GM21528 (cell line): ENCODE results near the gene ZBTB7A.

ENCODE experiments used
- ATAC-seq: cut with Tn5 transposase; IDR thresholded peaks from one replicate; pipeline ENCODE4 v1.9.1; 2021; ENCODE audit warnings: mild to moderate bottlenecking, moderate library complexity; ENCODE audit not compliant: unreplicated experiment, low FRiP score

ZBTB7A gene

GRCh38 chr19:4069331-4069959 is 2.7 kb upstream of the ZBTB7A start:
- ATAC-seq: no peak

- no peak for ATAC-seq
Observed at GRCh38 chr19:4068047-4068966, 1.6 kb upstream of the ZBTB7A start.

- no peak for ATAC-seq
Observed at GRCh38 chr19:4067396-4068046, 822 bp upstream of the ZBTB7A start.

GRCh38 chr19:4066176-4066606 is 508 bp downstream of the ZBTB7A start:
- no peak for ATAC-seq

- peak; percentile 64 for ATAC-seq
Observed at GRCh38 chr19:4065430-4066175, 1.1 kb downstream of the ZBTB7A start.

- no peak for ATAC-seq
Observed at GRCh38 chr19:4064496-4065260, 2.0 kb downstream of the ZBTB7A start.

- ATAC-seq: no peak
Observed at GRCh38 chr19:4064149-4064495, 2.6 kb downstream of the ZBTB7A start.

GRCh38 chr19:4063369-4064148 is 3.1 kb downstream of the ZBTB7A start:
- no peak for ATAC-seq

- no peak for ATAC-seq
Observed at GRCh38 chr19:4062419-4063368, 4.0 kb downstream of the ZBTB7A start.

- no peak for ATAC-seq
Observed at GRCh38 chr19:4061683-4062418, 4.8 kb downstream of the ZBTB7A start.

- ATAC-seq: no peak
Observed at GRCh38 chr19:4061178-4061682, 5.5 kb downstream of the ZBTB7A start.

GRCh38 chr19:4060621-4061177 is 6.0 kb downstream of the ZBTB7A start:
- ATAC-seq: no peak

GRCh38 chr19:4059891-4060620 is 6.6 kb downstream of the ZBTB7A start:
- no peak for ATAC-seq

- no peak for ATAC-seq
Observed at GRCh38 chr19:4059453-4059871, 7.2 kb downstream of the ZBTB7A start.

GRCh38 chr19:4058693-4059452 is 7.8 kb downstream of the ZBTB7A start:
- no peak for ATAC-seq
